IMR-90 (cell line): ENCODE results near the gene USH2A. TPM values are rescaled to one million over a fixed set of nuclear protein-coding genes. Genes with fewer than 3 reads are reported as not detected.
A peak's percentile ranks its signal among the peaks of the same experiment; 100 is the strongest.

Source experiments
- ATAC-seq: fragments of 200-7000 bp; cut with Tn5 transposase; 2 replicates; pipeline ENCODE4 v1.9.1; 2020; ENCODE audit warnings: low read depth, mild to moderate bottlenecking, moderate library complexity
- BruUV-seq: library from RNA; stranded (reverse); fragments of 400-500 nt; replicated peaks from 2 replicates; lab custom pipeline; 2021; lab: Mats Ljungman, UMichigan
- CTCF ChIA-PET: fragments of 300-600 bp; formaldehyde crosslinking; extraction: SDS; loops from one replicate; lab custom pipeline; 2021; ENCODE audit warnings: antibody characterized with exemption; lab: Yijun Ruan, JAX
- POLR2A ChIA-PET: fragments of 300-600 bp; sonication (Branson Sonifier 250); formaldehyde crosslinking; loops from one replicate; lab custom pipeline; 2022; ENCODE audit warnings: antibody characterized with exemption; ENCODE audit not compliant: unreplicated experiment; lab: Charles Lee
- DNase-seq: peaks from one replicate; pipeline ENCODE4 v3.0.0; 2013
- H2AFZ ChIP-seq: replicated peaks from 2 replicates; pipeline ENCODE3; 2013; ENCODE audit warnings: low read length, mild to moderate bottlenecking; ENCODE audit not compliant: poor library complexity
- H2AK5ac ChIP-seq: 2 replicates; pipeline ENCODE4 v1.6.1; 2013; ENCODE audit warnings: low read depth, low read length, inconsistent platforms
- H2AK9ac ChIP-seq: replicated peaks from 2 replicates; pipeline ENCODE3; 2013; ENCODE audit warnings: mild to moderate bottlenecking, low read depth, low read length, moderate library complexity; ENCODE audit not compliant: poor library complexity
- H2BK120ac ChIP-seq: 2 replicates; pipeline ENCODE4 v1.6.1; 2013; ENCODE audit warnings: low read depth, low read length, inconsistent platforms
- H2BK15ac ChIP-seq: 3 replicates; pipeline ENCODE4 v1.6.1; 2013; ENCODE audit warnings: low read depth, low read length, inconsistent platforms
- H2BK20ac ChIP-seq: 2 replicates; pipeline ENCODE4 v1.6.1; 2013; ENCODE audit warnings: low read depth, mild to moderate bottlenecking, inconsistent platforms, low read length, moderate library complexity
- H2BK5ac ChIP-seq: 2 replicates; pipeline ENCODE4 v1.6.1; 2013; ENCODE audit warnings: mild to moderate bottlenecking, low read depth, low read length, inconsistent platforms; ENCODE audit not compliant: poor library complexity, severe bottlenecking
- H3K14ac ChIP-seq: replicated peaks from 2 replicates; pipeline ENCODE4 v1.6.1; 2013; ENCODE audit warnings: low read depth, low read length, inconsistent platforms
- H3K18ac ChIP-seq: 2 replicates; pipeline ENCODE4 v1.6.1; 2013; ENCODE audit warnings: low read depth, low read length, control low read depth
- H3K23ac ChIP-seq: 2 replicates; pipeline ENCODE4 v1.6.1; 2013; ENCODE audit warnings: low read depth, low read length, inconsistent platforms
- H3K27ac ChIP-seq: 2 replicates; pipeline ENCODE4 v1.5.1; 2013; ENCODE audit warnings: mild to moderate bottlenecking, control low read depth, low read length; ENCODE audit not compliant: insufficient read depth
- H3K27me3 ChIP-seq: 2 replicates; pipeline ENCODE4 v1.6.1; 2013; ENCODE audit warnings: low read length; ENCODE audit not compliant: control insufficient read depth, insufficient read depth
- H3K36me3 ChIP-seq: 2 replicates; pipeline ENCODE4 v1.6.1; 2013; ENCODE audit warnings: low read length, mixed read lengths; ENCODE audit not compliant: control insufficient read depth, insufficient read depth
- H3K4ac ChIP-seq: 2 replicates; pipeline ENCODE4 v1.6.1; 2013; ENCODE audit warnings: low read depth, low read length, inconsistent platforms
- H3K4me1 ChIP-seq: 2 replicates; pipeline ENCODE4 v1.6.1; 2013; ENCODE audit warnings: low read length, mixed read lengths; ENCODE audit not compliant: control insufficient read depth, insufficient read depth
- H3K4me2 ChIP-seq: 2 replicates; pipeline ENCODE4 v1.6.1; 2013; ENCODE audit warnings: low read depth, mild to moderate bottlenecking, control low read depth, low read length, moderate library complexity
- H3K4me3 ChIP-seq: 2 replicates; pipeline ENCODE4 v1.5.1; 2013; ENCODE audit warnings: low read depth, mild to moderate bottlenecking, control low read depth, low read length, moderate library complexity; ENCODE audit not compliant: insufficient read depth
- H3K56ac ChIP-seq: 2 replicates; pipeline ENCODE4 v1.6.1; 2013; ENCODE audit warnings: low read length, inconsistent platforms; ENCODE audit not compliant: insufficient read depth; ENCODE audit errors: extremely low read depth
- H3K79me1 ChIP-seq, 2 experiments: 2 replicates each; pipeline ENCODE4 v1.6.1; 2013; ENCODE audit warnings: low read length in 2 of 2, inconsistent platforms in 1 of 2, low read depth in 1 of 2
- H3K9ac ChIP-seq: 2 replicates; pipeline ENCODE4 v1.6.1; 2013; ENCODE audit warnings: low read depth, low read length, control low read depth
- H3K9me1 ChIP-seq: 2 replicates; pipeline ENCODE4 v1.6.1; 2013; ENCODE audit warnings: low read length, inconsistent platforms; ENCODE audit not compliant: insufficient read depth
- H3K9me3 ChIP-seq: 2 replicates; pipeline ENCODE4 v1.6.1; 2013; ENCODE audit warnings: low read length; ENCODE audit not compliant: control insufficient read depth, insufficient read depth
- H4K20me1 ChIP-seq: 2 replicates; pipeline ENCODE4 v1.6.1; 2013; ENCODE audit warnings: low read length, inconsistent platforms; ENCODE audit not compliant: insufficient read depth
- H4K5ac ChIP-seq: 2 replicates; pipeline ENCODE4 v1.6.1; 2013; ENCODE audit warnings: mild to moderate bottlenecking, low read depth, low read length, control low read depth
- H4K8ac ChIP-seq, 2 experiments: 2 replicates each; pipeline ENCODE4 v1.6.1; 2013; ENCODE audit warnings: low read depth in 2 of 2, low read length in 2 of 2, control low read depth in 1 of 2, inconsistent platforms in 1 of 2
- H4K91ac ChIP-seq: 2 replicates; pipeline ENCODE4 v1.6.1; 2013; ENCODE audit warnings: low read depth, low read length, inconsistent platforms; ENCODE audit not compliant: insufficient read depth
- BHLHE40 ChIP-seq: fragments of 150-350 bp; IDR thresholded peaks from 2 replicates; pipeline ENCODE4 v1.6.1; 2016; ENCODE audit warnings: mild to moderate bottlenecking, low read depth, low read length
- CEBPB ChIP-seq: IDR thresholded peaks from 2 replicates; pipeline ENCODE4 v1.6.1; 2012; ENCODE audit warnings: low read depth, low read length, improper control_type of control experiment
- CHD1 ChIP-seq: IDR thresholded peaks from 2 replicates; pipeline ENCODE4 v1.6.1; 2012; ENCODE audit warnings: low read depth, low read length, improper control_type of control experiment
- FOS ChIP-seq: fragments of 150-350 bp; IDR thresholded peaks from 2 replicates; pipeline ENCODE4 v1.6.1; 2016; ENCODE audit warnings: low read depth, low read length
- MAFK ChIP-seq: IDR thresholded peaks from 2 replicates; pipeline ENCODE4 v1.6.1; 2012; ENCODE audit warnings: low read depth, low read length, improper control_type of control experiment
- MXI1 ChIP-seq: IDR thresholded peaks from 2 replicates; pipeline ENCODE4 v1.6.1; 2012; ENCODE audit warnings: low read depth, mild to moderate bottlenecking, low read length, moderate library complexity, borderline replicate concordance
- POLR2A ChIP-seq: IDR thresholded peaks from 2 replicates; pipeline ENCODE4 v1.6.1; 2012; ENCODE audit warnings: mild to moderate bottlenecking, low read depth, low read length
- RAD21 ChIP-seq: IDR thresholded peaks from 2 replicates; pipeline ENCODE4 v1.6.1; 2012; ENCODE audit warnings: low read length, improper control_type of control experiment
- RCOR1 ChIP-seq: IDR thresholded peaks from 2 replicates; pipeline ENCODE4 v1.6.1; 2012; ENCODE audit warnings: mild to moderate bottlenecking, low read length, improper control_type of control experiment; ENCODE audit not compliant: insufficient replicate concordance
- RFX5 ChIP-seq: IDR thresholded peaks from 2 replicates; pipeline ENCODE4 v1.8.0; 2012; ENCODE audit warnings: low read depth, mild to moderate bottlenecking, low read length, moderate library complexity
- SMC3 ChIP-seq: fragments of 150-350 bp; IDR thresholded peaks from 2 replicates; pipeline ENCODE4 v1.6.1; 2016; ENCODE audit warnings: low read depth, mild to moderate bottlenecking, antibody characterized with exemption, low read length, moderate library complexity
- WGBS, 2 experiments: methylation state at CpG; one replicate each; pipeline versions ENCODE4 v1.1.5 to v1.1.7; 2013; ENCODE audit warnings: missing lambda C conversion rate in 2 of 2; ENCODE audit not compliant: insufficient read length in 1 of 2; ENCODE audit errors: extremely low coverage in 2 of 2; 5-methylcytosine and 5-hydroxymethylcytosine counted together
- dilution Hi-C: fragments of 300-500 bp; cut with HindIII; formaldehyde crosslinking; loops from one replicate; pipeline ENCODE4 v1.14.3; 2018; ENCODE audit warnings: low sequenced_read_pairs; ENCODE audit not compliant: unreplicated experiment
- in situ Hi-C: fragments of 300-500 bp; cut with MboI; formaldehyde crosslinking; loops from 3 replicates; pipeline ENCODE4 v1.14.3; 2019; ENCODE audit warnings: low sequenced_read_pairs, inconsistent platforms, mixed read lengths
- intact Hi-C: fragments of 100-400 bp; cut with micrococcal nuclease; formaldehyde crosslinking; loops from 2 replicates; pipeline ENCODE4 v1.10.0; 2022
- polyA plus RNA-seq, 3 experiments: library from polyadenylated mRNA; depleted of rRNA; stranded (reverse); fragments of >200 nt; gene quantifications; 2 replicates each; pipeline ENCODE4 v1.2.3, GENCODE V29; 2012; ENCODE audit warnings: low replicate concordance in 1 of 3
- total RNA-seq: library from RNA; depleted of rRNA; stranded (reverse); fragments of >200 nt; gene quantifications from 2 replicates; pipeline ENCODE4 v1.2.3, GENCODE V29; 2012
- TF ChIP-seq, protein P1 (sequence below): fragments of 150-350 bp; IDR thresholded peaks from 2 replicates; pipeline ENCODE4 v1.6.1; 2017; ENCODE audit warnings: mild to moderate bottlenecking, antibody characterized with exemption, low read length, low read depth
- TF ChIP-seq, protein P2 (sequence below): fragments of 150-350 bp; IDR thresholded peaks from 2 replicates; pipeline ENCODE4 v1.6.1; 2016; ENCODE audit warnings: low read depth, mild to moderate bottlenecking, low read length, moderate library complexity, borderline replicate concordance

The USH2A gene
- total and polyA plus RNA-seq, 2 of the 4 experiments (the other 2 are of a cell fraction): under 0.01 to 0.02 TPM

DNA sequence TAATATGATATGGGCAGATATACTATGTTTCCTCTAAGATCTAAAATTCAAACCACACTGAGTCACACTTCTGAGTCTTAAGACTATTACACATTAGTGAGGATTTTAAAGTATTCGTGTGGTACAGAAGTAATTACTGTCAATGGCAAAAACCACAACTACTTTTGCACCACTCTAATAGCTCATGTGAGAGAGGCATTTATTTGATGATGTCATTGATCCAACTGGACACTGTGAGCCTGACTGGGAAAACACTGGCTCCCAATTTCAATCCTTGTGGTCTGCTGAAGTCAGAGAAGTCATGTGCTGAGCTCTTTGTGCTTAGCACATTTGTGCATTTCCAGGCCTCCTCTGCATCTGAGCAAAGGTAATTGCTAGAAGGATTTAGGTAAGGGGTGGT, 377.8 kb downstream of the USH2A start (continued):
- TF ChIP-seq CEBPB: peak; percentile 54

DNA sequence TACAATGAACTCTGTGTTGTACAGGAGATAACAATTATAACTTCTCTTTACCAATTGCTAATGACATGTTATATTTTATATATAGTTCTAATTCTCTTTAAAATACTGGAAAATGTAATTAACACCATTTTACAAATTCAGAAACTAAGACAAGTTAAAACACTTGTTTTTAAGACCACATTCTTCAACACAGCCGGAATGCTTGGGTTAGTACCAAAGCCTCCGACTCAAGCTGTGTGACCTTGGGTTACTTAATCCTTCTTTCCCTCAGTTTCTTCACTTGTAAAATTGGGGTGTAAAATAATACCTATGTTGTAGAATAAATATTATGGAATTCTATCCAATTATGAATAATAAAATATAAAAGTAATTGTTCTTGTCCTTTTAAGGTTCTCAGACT, 378.7 kb downstream of the USH2A start:
- H2AK9ac ChIP-seq: no peak overlapping the region
- no peaks in the 10 kb centered on the region for H3K27me3 ChIP-seq
- H3K27ac ChIP-seq: peak overlapping the region; percentile 83; the same call in 1 of the 2 replicates
- H3K4me2 ChIP-seq: no peak overlapping the region
- H4K20me1 ChIP-seq: no peaks in the 10 kb centered on the region
- peak overlapping the region; percentile 90 for H3K18ac ChIP-seq
- TF ChIP-seq BHLHE40: no peak
- TF ChIP-seq FOS: no peak
- TF ChIP-seq RAD21: no peak
- TF ChIP-seq MAFK: no peak
- no peak for TF ChIP-seq RCOR1
- TF ChIP-seq, protein P1, sequence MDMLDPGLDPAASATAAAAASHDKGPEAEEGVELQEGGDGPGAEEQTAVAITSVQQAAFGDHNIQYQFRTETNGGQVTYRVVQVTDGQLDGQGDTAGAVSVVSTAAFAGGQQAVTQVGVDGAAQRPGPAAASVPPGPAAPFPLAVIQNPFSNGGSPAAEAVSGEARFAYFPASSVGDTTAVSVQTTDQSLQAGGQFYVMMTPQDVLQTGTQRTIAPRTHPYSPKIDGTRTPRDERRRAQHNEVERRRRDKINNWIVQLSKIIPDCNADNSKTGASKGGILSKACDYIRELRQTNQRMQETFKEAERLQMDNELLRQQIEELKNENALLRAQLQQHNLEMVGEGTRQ: no peak
- TF ChIP-seq POLR2A: no peak
- no peak for TF ChIP-seq CHD1
- TF ChIP-seq, protein P2, sequence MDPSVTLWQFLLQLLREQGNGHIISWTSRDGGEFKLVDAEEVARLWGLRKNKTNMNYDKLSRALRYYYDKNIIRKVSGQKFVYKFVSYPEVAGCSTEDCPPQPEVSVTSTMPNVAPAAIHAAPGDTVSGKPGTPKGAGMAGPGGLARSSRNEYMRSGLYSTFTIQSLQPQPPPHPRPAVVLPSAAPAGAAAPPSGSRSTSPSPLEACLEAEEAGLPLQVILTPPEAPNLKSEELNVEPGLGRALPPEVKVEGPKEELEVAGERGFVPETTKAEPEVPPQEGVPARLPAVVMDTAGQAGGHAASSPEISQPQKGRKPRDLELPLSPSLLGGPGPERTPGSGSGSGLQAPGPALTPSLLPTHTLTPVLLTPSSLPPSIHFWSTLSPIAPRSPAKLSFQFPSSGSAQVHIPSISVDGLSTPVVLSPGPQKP: no peak
- TF ChIP-seq RFX5: no peak
- TF ChIP-seq MXI1: no peak
- no peak for TF ChIP-seq SMC3
- H3K4ac ChIP-seq: peak overlapping the region; percentile 17; the same call in 1 of the 2 replicates
- no peak overlapping the region; the same call in 2 of the 3 replicates for H2BK15ac ChIP-seq
- peak overlapping the region; percentile 72 for H2BK20ac ChIP-seq
- peak overlapping the region; percentile 44; the same call in 1 of the 2 replicates for H2BK120ac ChIP-seq
- peak overlapping the region; percentile 83; the same call in 1 of the 2 replicates for H4K5ac ChIP-seq
- ATAC-seq (no peak), DNase-seq (peak; percentile 15)
- no peak overlapping the region for H3K4me3 ChIP-seq
- H3K4me1 ChIP-seq: peaks cover 6% of the 10 kb centered on the region
- ChIA-PET POLR2A (no interaction called here), CTCF (no interaction called here)
- no peak overlapping the region for H3K14ac ChIP-seq
- no CpG with 5 or more reads among the region's 2 CpGs for WGBS, 2 experiments
- no TSS peak for BruUV-seq
- peak overlapping the region; percentile 75 for H2BK5ac ChIP-seq
- 0 out of 2 replicates have a peak, but pooled peaks cover 3% of the 10 kb centered on the region for H3K9me1 ChIP-seq
- intact Hi-C loops (no loop called here), in situ Hi-C loops (no loop called here), dilution Hi-C loops (no loop called here)
- H2AK5ac ChIP-seq: no peak overlapping the region
- H4K91ac ChIP-seq: no peak overlapping the region
- no peak overlapping the region for H3K23ac ChIP-seq
- H3K56ac ChIP-seq: no peak overlapping the region
- H2AFZ ChIP-seq: no peak overlapping the region
- no peak overlapping the region for H3K9ac ChIP-seq
- H3K79me1 ChIP-seq: no peaks in the 10 kb centered on the region
- H3K36me3 ChIP-seq: no peaks in the 10 kb centered on the region
- no peaks in the 10 kb centered on the region for H3K9me3 ChIP-seq
- H4K8ac ChIP-seq: 0 out of 4 replicates have a peak overlapping the region, but pooled peaks have one; percentile 44 to 53
